Activated CD8-positive, alpha-beta memory T cell treated with anti-CD3 and anti-CD28 coated beads, Interleukin-2, amount 50 U/mL, for 24 hours (primary cell): ENCODE measurements around the gene ZFAND4.
"Not testable (repeated sequence)": the region's sequence is repeated elsewhere in the genome, so short reads cannot be mapped to it uniquely, and the experiment has no call there.

Source experiments
- DNase-seq: peaks from one replicate; pipeline ENCODE4 v3.0.0-alpha.2; 2020; ENCODE audit errors: extremely low read depth

The ZFAND4 gene

DNA sequence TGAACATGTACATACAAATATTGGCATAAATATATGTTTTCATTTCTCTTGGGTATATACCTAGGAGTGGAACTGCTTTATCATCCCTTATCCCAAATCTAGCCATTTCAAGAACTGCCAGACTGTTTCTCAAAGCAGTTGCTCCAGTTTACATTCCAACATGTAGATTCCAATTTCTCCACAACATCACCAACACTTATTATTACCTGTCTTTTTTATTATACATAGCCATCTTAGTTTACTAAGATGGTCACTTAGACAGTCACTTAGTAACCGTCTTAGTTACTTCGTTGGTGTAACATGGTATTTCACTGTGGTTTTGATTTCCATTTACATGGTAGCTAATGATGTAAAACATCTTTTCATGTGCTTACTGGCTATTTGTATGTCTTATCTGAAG lies 82.7 kb downstream of the ZFAND4 start:
- no peak for DNase-seq

- DNase-seq = no peak
Observed at GRCh38 chr10:45589009-45589408, 83.6 kb downstream of the ZFAND4 start.

DNA sequence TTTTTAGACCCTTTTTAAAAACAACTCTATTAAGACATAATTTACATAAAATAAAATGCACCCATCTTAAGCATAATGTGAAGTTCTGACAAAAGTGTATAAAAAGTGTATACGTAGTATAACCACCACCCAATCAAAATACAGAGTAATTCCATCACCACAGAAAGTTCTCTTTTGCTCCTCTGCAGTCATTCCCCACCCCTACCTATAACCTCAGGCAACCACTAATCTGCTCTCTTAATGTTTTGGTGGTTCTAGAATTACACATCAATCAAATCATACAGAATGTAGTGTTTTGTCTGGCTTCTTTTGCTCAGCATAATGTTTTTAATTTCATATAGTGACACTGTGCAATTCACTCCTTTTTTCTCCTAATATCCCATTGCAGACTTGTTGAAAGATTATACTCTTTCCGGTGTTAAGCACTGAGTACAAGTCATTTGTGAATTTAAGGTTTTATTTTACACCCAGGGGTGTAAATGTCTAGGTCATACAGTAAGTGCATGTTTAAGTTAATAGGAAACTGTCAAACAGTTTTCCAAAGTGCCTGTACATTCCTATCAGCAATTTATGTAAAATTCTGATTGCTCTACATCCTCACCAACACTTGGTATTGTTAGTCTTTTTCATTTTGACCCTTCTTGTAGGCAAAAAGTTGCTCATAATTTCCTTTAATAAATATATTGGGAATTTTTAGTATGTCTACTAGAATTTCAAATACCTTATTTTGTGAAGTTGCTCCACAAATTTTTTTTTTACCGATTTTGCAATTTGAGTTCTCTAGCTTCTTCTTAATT lies 86.3 kb downstream of the ZFAND4 start:
- DNase-seq = no peak

- no peak for DNase-seq
Observed at GRCh38 chr10:45585131-45585530, 87.4 kb downstream of the ZFAND4 start.

DNA sequence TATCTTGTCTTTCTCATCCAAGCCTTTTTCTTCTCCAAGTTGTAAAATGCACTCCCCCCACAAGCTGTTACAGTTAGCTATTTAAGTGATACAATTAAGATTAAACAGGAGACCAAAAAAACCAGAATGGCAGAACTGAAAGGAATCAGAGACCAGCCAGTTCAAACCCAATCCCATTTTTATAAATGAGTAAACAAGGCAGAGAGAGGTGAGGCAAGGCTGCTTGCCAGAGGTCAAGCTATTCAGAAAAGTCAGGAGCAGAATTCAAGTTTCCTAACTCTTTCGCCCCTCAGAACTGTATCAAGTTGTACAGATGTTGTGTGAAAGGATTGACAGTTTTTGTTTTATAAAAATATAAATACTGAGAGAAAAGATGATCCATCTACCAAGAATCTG lies 90.2 kb downstream of the ZFAND4 start:
- no peak for DNase-seq

DNA sequence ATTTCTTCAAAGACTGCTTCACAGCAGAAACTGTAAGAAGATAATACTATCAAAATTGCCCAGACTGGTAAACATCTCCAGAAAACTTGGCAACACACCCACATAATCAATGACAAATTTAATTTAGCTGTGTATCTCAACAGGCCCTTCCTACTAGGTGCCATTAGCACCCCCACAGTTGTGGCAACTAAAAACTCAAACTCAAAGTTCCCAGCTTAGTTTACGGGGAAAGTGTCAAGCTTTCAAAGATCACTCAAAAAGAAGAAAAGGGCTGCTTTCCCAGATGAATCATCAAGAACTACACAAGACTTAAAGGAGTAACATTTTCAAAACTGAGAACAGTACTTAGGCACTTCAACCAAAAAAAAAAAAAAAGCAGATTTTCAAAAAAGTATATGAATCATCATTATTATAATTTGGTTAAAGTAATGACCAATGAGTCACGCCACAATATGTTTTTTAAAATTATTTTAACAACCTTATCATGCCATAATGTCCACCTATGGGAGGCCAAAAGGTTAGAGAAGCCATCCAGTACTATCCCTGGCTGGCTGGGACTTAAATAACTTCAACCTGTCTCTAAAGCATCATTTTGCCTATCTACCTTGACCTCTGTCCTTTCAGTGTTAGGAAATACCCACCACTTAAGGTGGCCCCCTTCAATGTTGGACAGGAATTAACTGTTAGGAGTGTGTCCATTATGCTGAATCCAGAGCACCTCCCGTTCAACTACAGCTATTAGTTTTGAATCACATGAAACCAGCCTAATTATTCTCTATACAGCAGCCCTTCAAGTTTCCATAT lies 90.8 kb downstream of the ZFAND4 start:
- no peak for DNase-seq

DNA sequence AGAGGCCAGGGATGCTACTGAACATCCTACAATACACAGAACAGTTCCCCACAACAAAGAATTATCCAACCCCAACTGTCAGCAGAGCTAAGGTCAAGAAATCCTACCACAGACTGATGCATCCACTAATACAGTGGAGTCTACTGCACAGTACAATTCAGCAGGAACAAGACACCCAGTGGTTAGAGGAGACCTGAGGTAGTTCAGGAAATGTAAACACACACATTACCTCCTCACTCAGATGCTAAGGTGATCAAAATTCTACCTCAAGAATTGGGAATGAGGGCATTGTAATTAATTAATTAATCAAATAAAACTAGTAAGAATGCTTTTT lies 91.4 kb downstream of the ZFAND4 start:
- DNase-seq = no peak

DNA sequence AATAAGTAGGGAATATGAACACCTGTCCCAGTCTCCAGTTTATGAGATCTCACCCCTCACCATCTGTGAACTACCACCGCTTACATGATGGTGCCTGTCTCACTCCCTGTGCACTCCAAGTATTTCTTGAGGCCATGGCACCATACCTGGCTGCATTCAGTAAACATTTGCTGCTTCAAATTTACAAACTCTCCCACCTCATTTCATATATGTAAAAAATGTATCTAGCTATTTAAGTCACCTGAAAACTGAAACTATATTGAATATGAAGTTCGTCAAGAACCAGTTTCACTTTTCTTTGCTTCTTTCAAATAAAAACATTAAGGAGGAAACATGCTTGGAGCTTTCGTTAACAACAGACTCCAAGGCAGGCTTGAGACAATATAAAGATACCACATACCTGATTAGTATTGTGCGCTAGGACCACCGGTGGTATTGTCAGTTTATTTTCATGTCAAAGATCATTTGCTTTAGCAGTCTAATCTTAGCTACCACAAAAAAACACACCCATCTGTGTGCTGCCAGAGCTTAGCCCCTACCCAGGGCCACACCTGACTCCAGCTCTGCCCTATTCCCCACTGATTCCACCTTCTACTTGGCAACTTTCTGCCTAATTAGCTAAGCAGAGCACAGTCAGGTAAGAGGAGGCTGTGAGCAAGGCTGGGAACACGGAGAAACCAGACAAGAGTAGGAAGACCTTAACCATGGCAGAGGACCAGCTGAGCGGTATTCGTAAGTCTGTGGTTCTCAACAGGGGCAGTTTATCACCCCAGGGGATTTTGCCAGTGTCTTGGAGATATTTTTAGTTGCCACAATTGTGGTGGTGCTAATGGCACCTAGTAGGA lies 92.0 kb downstream of the ZFAND4 start:
- DNase-seq = no peak

DNA sequence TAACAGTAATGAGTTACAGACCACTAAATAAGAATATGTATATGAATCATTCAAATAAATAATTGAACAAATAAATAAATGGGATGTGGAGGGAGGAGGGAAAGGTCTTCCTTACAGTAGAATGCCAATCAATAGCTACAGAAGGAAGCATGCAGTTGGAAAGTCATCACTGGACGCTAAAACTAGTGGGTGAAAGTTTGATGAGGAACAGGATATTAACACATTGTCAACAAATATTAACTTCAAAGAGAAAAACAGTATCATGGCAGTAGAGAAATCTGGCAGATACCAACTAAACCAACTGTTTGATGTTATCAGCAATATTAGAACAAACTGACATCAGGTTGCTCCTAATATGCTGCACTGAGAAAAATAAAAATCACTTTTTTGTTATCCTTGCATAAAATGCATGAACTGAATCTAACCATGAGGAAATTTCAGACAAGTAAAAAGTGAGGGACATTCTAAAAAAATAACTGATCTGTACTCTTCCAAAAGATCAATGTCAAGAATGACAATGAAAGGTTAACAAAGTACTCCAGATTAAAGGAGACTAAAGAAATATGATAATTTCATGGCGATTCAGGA lies 94.1 kb downstream of the ZFAND4 start:
- no peak for DNase-seq

GRCh38 chr10:45575966-45576597 lies 96.5 kb downstream of the ZFAND4 start:
- no peak for DNase-seq

GRCh38 chr10:45575032-45575761 lies 97.4 kb downstream of the ZFAND4 start:
- DNase-seq = not testable (repeated sequence)

GRCh38 chr10:45569471-45569870 lies 103.1 kb downstream of the ZFAND4 start:
- DNase-seq = no peak

- no peak for DNase-seq
Observed at GRCh38 chr10:45566415-45566814, 106.2 kb downstream of the ZFAND4 start.
